HL-60/S4 treated with phorbol 12-myristate 13-acetate at 8.2 ng/mL for 4 days and 3 days (cell line): ENCODE data around the gene RNF152.
"Not testable (repeated sequence)": the region's sequence is repeated elsewhere in the genome, so short reads cannot be mapped to it uniquely, and the experiment has no call there.

Experiments used
- in situ Hi-C: fragments of 300-500 bp; cut with MboI; formaldehyde crosslinking; loops from 2 replicates; pipeline ENCODE4 v1.15.0; 2022; ENCODE audit warnings: low sequenced_read_pairs

RNF152 gene

DNA sequence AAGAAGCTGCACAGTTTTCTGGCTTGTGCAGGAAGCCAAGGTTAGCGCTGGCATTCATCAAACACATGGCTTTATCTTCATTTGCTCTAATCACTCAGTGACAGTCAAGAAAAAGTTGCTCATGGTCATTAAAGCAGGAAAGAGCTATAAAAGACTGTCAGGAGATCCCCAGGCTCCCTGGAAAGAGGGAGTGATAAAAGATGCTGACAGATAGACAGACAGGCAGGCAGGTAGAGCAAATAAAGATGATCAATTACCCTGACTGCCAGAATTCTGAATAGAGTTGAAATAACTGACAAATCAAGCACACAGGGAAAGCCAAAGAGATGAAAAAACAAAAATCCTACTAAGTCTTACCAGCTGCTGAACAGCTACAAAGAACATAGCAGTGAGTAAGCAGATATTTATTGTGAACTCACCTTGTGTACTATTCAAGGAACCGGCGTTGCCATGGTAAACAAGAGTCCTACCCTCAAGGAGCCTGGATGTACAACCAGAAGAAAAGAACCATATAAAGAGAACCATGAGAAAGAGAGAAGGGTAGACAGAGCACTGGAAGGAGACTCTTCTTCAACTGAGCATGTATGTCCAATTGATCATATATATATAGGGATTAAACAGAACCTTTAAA lies 68.0 kb downstream of the RNF152 start:
- in situ Hi-C loops = no loop called here

- in situ Hi-C loops = no loop called here
Measured at GRCh38 chr18:61823595-61823994, 69.2 kb downstream of the RNF152 start.

DNA sequence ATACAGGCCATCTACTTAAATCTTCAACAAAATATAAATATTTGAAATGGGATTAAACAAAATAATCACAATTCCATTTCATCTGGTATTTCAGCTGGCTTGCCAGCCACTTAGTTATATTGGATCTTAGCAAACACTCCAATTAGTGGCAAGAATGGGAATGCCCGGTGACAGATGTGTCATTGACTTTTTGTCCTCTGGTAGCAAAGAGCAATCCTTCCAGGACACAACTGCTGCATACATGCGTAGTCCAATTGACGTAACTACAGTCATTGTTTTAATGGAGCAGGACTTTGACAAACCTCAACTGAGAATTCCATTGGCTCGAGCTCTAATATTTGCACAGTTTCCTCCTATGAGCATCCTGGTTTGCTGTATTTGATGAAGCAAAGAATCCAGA lies 69.9 kb downstream of the RNF152 start:
- in situ Hi-C loops = no loop called here

- in situ Hi-C loops = no loop called here
Measured at GRCh38 chr18:61821748-61822147, 71.1 kb downstream of the RNF152 start.

GRCh38 chr18:61820882-61821281 lies 71.9 kb downstream of the RNF152 start:
- in situ Hi-C loops = no loop called here

- in situ Hi-C loops = no loop called here
Measured at GRCh38 chr18:61817086-61817485, 75.7 kb downstream of the RNF152 start.

DNA sequence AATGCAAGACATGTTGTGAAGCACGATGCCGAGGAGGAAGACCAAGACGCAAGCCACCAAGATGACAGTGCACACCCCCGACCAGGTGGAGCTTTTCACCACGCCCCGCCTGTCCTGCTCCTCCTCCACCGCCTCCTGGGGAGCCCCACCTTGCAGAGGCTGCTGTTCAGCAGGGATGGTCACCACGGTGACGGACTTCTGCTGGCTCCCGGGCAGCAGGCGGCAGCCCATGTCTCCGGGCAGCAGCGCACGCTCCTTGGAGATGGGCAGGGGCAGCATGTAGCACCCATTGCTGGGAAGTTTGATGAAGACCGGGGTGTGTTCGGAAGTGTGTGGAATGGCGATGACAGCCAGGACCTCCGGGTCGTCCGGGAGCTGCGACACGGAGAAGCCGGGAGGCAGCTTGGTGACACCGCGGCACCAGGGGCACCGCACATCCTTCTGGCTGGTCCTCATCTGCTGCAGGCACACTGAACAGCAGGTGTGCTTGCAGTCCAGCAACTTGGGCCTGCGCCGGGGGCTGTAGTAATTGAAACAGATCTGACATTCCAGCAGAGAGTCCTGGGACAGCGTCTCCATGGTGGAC lies 76.8 kb downstream of the RNF152 start:
- in situ Hi-C loops = no loop called here

DNA sequence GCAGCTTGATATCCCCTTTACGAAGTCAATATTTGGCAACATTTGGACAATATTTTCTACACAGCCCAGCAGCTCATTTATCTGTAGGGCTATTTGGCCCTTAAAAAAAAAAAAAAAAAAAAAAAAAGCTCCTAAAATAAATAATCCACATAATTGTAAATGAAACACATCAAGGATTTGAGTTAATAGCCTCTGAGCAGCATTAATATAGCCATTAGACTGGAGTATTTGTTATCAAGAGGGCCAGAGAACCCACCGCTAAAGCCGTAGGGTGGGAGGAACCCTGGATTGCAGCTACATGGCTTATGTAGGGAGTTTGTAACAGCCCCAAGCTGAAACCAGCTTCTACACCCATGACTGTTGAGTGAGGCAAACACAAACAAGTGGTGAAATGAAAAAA lies 84.5 kb downstream of the RNF152 start:
- in situ Hi-C loops = no loop called here

DNA sequence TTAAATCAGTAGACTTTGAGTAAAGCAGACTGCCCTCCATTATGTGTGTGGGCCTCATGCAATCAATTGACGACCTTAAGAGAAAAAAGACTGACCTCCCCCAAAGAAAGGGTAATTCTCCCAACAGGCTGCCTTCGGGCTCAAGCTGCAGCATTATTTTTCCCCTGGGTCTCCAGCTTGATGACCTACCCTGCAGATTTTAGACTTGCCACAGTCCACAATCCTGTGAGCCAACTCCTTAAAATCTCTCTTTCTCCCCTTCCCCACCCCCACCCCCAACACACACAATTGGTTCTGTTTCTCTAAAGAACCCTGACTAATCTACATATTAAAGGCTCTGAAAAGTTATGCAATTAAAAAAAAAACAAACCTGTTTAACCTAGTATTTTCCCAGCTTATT lies 89.4 kb downstream of the RNF152 start:
- in situ Hi-C loops = no loop called here

DNA sequence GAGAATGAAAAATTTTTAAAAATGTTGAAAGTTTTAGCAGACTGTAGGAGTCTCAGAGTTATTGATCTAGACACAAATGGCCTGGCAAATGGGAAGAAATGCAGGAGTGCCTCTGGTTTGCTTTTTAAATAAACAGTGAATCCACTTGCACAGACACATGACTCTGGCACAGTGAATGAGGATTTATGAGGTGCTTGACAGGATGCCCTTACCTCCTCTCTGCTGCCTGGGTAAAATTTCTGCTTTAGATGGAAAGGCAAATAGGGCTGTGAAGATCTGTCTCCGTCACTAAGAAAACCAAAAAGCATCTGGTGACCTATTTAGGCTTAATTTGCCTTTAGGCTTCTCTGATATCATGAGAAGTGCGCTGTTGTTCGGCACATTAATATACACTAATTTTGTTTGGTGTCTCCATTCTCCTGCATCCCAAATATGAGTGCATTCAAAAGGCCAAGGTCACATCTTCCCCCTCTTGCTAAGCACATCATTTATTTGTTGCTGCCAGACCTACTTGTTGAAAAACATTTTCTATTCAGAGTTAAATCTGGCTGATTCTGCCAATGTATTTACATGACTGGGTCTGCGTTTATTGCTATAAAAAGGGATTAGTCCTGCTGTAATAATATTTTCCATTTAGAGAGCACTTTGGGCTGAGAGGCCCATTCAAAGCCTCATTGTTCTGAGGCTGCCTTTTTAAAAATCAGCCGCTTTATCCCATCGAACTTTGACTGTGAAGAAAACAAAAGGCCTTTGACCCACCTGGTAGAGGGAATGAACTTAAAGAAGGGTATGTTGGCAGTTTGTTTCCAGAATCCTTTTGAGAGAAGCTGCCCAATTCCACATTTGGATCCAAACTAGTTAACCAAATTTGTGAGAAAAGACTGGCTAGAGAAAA lies 94.9 kb downstream of the RNF152 start:
- in situ Hi-C loops = no loop called here

DNA sequence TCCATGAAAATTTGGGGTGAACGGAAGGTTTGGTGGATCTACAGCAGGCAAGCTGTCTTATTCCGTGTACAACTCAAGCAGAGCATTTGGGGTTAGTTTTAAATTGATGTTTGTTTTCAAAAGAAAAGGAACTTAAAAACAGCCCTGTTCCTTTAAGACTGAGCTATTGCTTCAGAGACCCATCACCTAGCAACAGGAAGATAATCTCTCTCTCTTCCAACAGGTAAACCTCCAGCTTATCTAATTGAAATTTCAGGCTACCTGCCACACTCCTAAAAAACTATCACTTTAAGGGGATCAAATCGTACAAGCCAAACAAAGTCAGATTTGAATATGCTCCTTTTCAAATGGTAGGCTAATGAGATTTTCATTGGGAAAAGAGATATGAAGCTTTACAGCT lies 101.8 kb downstream of the RNF152 start:
- in situ Hi-C loops = no loop called here

- in situ Hi-C loops = not testable (repeated sequence)
Measured at GRCh38 chr18:61787011-61787670, 105.7 kb downstream of the RNF152 start.

- in situ Hi-C loops = no loop called here
Measured at GRCh38 chr18:61785588-61785987, 107.2 kb downstream of the RNF152 start.

GRCh38 chr18:61784834-61785233 lies 108.0 kb downstream of the RNF152 start:
- in situ Hi-C loops = no loop called here

GRCh38 chr18:61782545-61782944 lies 110.3 kb downstream of the RNF152 start:
- in situ Hi-C loops = no loop called here

DNA sequence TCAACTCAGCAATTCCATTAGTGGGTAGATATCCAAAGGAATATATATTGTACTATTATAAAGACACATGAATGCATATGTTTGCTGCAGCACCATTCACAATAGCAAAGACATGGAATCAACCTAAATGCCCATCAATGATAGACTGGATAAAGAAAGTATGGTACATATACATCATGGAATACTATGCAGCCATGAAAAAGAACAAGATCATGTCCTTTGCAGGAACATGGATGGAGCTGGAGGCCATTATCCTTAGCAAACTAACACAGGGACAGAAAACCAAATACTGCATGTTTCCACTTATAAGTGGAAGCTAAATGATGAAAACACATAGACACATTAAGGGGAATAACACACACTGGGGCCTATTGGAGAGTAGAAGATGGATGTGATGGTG lies 116.6 kb downstream of the RNF152 start:
- in situ Hi-C loops = not testable (repeated sequence)

DNA sequence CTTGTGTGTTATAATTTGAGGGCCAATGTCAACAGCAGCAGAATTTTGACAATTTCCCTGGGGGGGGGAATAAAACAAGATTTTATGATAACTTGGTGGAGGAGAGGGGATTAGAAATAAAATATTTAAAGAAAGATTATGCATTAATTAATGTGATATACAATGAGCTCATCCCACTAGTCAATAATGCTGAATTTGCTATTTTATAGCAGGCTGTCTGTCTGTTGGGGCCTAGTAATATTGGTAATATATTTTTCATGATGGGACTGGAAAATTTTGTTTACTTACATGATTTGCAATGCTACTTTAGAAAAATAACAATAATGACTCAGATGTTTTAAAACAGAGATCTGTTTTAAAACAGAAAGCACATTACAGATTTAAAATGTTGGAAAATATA lies 118.0 kb downstream of the RNF152 start:
- in situ Hi-C loops = no loop called here

GRCh38 chr18:61772293-61772848 lies 120.4 kb downstream of the RNF152 start:
- in situ Hi-C loops = no loop called here

DNA sequence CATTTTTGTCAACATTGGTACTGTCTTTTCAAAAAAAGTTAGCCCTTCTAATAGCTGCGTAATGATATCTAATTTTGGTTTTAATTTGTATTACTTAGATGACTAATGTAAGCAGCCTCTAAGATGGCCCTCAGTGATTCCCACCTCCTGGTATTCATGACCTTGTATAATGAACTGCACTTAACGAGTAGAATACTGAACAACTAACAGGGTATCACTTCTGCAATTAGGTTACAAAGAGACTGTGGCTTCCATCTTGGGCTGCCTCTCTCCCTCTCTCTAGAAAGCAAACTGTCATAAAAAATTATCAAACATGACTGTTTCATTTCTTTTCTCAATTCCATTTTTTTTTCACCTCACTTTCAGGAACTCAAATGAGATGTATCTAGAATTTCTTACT lies 120.9 kb downstream of the RNF152 start:
- in situ Hi-C loops = no loop called here

- in situ Hi-C loops = no loop called here
Measured at GRCh38 chr18:61770279-61770678, 122.5 kb downstream of the RNF152 start.

DNA sequence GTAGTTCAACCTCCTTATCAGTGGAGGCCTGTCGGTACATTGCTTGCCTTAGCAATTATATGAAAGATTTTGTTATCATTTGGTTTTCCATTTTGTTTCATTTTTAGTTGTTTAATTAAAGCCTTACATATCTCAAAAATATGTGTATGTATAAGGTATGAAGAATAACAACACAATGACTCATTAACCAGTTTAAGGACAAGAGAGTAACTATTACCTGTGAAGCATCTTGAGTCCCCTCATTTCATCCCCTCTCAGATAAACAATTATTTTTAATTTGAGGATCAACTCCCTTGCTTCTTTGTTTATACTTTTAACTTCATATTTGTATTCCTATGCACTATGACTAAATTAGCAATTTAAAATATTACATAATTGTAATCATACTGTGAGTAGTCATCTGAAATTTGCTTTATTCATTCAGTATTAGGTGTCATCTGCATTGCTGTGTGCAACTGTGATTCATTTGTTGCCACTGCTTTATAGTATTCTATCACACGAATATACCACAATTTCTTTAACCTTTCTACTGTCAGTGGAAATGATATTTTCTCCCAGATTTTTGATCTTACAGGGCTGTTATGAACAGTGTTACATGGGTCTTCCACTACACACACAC lies 126.4 kb downstream of the RNF152 start:
- in situ Hi-C loops = no loop called here
